HG03565 (cell line): ENCODE results near the gene HLA-DPB1.
"Not testable (repeated sequence)": the region's sequence is repeated elsewhere in the genome, so short reads cannot be mapped to it uniquely, and the experiment has no call there.

Source experiments
- ATAC-seq: cut with Tn5 transposase; IDR thresholded peaks from one replicate; pipeline ENCODE4 v1.9.1; 2021; ENCODE audit warnings: mild to moderate bottlenecking, moderate library complexity; ENCODE audit not compliant: unreplicated experiment

The HLA-DPB1 gene

DNA sequence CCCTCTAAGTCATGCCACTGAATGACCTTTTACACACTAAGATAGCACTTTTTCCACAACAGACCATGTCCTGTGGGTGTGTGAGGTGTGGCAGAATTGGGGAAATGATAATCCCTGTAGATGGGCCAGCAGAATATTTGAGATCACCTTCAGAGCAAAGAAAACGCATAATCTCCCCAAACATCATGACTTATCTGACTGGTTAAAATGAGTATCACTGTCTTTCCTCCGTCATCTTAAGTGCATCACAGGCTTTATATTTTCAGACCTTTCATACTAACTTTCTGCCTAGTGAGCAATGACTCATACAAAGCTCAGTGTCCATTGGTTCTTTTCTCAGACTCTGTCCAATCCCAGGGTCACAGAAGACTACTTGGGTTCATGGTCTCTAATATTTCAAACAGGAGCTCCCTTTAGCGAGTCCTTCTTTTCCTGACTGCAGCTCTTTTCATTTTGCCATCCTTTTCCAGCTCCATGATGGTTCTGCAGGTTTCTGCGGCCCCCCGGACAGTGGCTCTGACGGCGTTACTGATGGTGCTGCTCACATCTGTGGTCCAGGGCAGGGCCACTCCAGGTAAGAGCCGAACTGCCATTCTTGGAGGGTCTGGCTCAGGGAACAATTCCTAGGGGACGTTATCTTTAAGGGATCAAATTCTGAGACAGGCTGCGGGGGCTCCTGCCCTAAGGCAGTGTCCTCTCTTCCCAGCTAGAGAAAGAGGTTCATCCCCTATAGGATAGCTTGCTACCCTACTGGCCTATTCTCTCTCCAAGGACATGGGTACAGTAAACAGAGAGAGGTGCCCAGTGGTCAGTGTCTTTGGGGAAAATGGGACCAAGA, at the start of gene HLA-DPB1:
TSS of gene HLA-DPB1 (plus strand) at position 423 of the 838 bp plus-strand sequence. CDS start at position 475, 52 bp downstream.
- peak; percentile 68 for ATAC-seq

DNA sequence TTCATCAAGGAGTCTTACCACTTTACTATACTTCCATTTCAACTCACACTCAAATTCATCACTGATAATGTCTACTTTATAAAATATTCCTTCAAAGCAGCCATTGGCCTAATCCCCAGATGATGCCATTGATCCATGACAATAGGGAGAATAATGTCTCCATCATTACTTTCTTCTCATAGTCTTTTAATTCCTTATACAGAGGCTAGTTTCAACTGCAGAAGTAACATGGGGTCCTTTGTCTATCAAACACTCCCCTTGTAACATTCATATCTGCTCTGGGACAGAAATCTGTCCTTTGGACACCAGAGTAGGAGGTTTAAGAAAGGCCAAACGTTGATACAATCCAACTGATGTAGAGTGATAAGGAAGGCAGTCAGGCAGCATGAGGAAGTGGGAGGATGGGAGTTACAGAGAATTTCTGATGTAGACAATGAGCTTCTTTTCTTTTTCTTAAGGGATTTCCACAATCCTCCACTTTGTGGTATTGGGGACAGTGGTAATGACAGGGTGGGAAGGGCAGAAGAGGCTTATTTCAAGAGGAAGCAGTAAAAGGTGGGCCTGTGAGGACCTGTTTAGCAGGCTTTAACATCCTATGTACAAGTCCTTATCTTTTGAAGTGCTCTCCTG, 47.5 kb upstream of the HLA-DPB1 start:
- no peak for ATAC-seq

- ATAC-seq, result peak; percentile 67
Observed at GRCh38 chr6:33029328-33030184, 46.2 kb upstream of the HLA-DPB1 start.

- ATAC-seq, result no peak
Observed at GRCh38 chr6:33030245-33030644, 45.5 kb upstream of the HLA-DPB1 start.

- no peak for ATAC-seq
Observed at GRCh38 chr6:33034554-33034953, 41.2 kb upstream of the HLA-DPB1 start.

GRCh38 chr6:33036535-33036934, 39.3 kb upstream of the HLA-DPB1 start:
- ATAC-seq, result no peak

- no peak for ATAC-seq
Observed at GRCh38 chr6:33040157-33040556, 35.6 kb upstream of the HLA-DPB1 start.

GRCh38 chr6:33049323-33050013, 26.3 kb upstream of the HLA-DPB1 start:
- no peak for ATAC-seq

DNA sequence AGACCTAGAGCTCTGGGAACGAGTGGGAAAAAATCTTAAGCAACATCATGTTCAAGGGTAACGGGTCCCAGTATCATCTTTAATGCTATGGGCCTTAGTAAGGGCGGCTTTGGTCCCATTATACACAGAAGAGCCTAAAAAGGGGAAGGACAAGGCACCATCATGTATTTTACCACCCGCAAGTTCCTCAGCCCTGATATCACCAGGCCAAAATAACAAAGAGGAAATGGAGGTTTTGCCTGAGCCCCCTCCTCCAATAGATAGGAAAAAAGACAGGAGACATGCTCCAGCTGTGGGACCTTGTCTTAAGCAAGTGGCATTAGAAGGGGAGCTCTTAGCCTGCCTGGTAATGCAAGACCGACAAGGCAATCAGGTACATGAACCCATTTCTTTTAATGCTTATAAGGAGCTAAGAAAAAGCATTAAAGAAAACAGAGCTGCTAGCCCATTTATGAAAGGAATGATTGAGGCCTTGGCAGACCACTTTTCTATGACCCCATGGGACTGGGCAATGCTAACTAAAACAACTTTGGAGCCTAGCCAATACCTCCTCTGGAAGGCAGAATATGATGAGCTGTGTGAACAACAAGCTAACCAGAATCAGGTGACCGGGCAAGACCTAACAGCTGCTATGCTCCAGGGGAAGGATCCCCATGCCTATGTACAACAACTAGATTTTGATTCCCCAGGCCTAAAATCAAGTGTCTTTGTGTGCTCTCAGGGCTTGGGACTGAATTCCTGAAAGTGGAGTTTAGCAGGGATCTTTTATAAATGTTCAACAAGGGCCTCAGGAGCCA, 25.6 kb upstream of the HLA-DPB1 start:
- ATAC-seq, result no peak

GRCh38 chr6:33052627-33053026, 23.2 kb upstream of the HLA-DPB1 start:
- no peak for ATAC-seq

- ATAC-seq, result no peak
Observed at GRCh38 chr6:33053230-33053629, 22.6 kb upstream of the HLA-DPB1 start.

DNA sequence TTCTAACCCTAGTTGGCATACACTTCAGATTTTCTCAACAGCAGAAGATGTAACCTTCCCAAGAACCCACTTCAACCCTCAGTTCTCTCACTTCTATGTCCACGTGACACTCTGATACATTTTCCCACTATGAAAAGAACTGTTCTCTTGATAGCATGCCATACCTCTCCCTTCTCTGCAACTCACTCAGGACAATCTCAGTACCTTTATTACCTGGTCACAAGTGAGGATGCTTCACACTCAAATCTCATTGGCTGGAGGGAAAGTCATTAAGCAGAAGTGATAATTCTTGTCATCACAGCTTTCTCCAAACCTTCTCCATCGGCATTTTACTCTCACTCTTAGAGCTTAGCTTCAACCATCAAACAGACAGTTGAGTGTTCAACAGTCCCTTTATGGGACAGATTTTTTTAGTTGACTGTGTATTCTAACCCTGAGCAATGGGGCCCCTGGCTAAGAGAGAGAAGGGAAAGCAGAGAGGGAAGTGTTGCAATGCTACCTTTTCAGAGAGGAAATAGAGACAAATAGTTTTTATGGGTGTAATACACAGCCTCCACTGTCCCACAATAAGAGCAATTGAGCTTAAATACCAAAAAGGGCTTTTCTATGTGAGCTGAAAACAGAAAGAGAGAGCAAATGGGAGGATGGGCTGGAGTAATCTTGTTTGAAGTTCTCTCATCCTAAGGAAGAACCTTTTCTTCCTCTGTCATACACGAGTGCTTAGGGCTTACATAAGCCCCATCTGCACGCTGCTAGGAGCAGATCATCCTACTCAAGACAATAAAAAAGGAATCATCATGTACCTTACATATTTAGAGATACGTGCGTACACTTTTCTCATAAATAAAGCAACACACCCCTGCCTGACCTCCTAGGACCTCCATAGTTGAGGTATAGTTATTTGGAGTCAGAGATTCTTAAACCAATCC, 18.3 kb upstream of the HLA-DPB1 start:
- no peak for ATAC-seq

DNA sequence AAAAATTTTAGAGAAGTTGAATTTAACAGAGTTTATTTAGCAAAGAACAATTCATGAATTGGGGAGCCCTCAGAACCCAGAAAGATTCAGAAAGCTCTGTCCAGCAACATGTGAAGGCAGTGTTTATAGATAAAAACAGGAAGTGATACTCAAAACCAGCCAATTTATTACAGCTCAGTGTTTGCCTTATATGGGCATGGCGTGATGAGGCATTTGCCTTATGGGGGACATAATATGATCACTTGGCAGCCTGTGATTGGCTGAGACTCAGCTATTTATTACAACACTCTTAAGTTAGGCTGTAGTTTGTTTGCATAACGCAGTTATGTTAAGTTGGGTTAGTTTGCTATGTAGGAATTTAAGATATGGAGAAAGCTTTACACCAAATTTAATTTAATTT, 13.8 kb upstream of the HLA-DPB1 start:
- peak; percentile 53 for ATAC-seq

DNA sequence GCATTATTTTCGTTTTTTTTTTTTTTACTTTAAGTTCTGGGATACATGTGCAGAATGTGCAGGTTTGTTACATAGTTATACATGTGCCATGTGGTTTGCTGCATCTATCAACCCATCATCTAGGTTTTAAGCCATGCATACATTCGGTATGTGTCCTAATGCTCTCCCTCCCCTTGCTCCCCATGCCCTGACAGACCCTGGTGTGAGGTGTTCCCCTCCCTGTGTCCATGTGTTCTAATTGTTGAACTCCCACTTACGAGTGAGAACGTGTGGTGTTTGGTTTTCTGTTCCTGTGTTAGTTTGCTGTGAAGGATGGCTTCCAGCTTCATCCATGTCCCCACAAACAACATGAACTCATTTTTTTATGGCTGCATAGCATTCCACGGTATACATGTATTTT, 12.4 kb upstream of the HLA-DPB1 start:
- not testable (repeated sequence) for ATAC-seq

DNA sequence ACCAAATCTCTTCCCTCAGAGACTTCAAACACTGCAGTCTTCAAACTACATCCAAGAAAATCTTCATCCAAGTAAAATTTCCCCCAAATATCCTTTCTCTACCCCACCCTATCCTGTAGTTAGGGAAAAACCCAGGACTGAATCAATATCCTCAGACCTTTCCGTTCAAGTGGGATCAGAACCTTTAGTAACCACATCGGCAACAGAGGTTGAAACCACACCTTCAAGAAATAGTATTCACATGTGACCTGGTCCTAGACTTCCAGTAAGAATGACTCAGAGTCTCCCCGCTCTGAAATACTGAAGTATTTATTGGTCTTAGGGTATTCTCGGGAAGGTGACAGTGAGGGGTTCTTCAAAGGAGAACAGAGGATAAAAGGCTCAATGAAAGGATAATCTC, 11.1 kb upstream of the HLA-DPB1 start:
- ATAC-seq, result no peak

GRCh38 chr6:33065312-33065711, 10.5 kb upstream of the HLA-DPB1 start:
- no peak for ATAC-seq

GRCh38 chr6:33066917-33067521, 8.8 kb upstream of the HLA-DPB1 start:
- no peak for ATAC-seq

DNA sequence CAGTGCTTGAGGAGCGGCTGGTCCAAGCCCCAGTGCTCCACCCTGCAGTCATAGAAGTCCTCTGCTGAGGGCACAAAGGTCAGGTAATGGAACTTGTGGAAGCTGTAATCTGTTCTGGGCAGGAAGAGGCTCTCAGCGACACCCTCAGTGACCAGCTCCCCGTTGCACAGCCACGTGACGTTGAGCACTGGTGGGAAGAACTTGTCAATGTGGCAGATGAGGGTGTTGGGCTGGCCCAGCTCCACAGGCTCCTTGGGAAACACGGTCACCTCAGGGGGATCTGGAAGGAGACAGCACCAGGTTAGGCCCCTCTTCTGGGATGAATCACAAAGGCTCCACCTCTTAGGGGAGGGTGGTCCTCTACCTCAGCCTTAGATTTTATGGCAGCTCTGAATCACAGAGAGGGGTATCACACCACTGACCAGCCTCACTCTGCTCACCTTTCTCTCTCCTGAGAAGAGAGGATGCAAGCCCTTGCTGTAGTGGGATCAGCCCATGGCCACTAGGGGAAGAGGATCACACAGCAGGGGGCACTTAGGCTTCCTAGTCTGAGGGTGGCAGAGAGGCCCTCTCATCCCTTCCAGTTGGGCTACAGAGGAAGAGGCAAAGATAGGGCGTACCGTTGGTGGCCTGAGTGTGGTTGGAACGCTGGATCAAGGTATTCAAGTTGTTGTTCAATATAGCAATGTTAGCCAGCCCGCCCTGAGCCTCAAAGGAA, 6.6 kb upstream of the HLA-DPB1 start:
- ATAC-seq, result no peak
